GM23338 (cell line): Measurements from ENCODE around the gene RHOG. TPM values are rescaled to one million over a fixed set of nuclear protein-coding genes. Genes with fewer than 3 reads are reported as not detected.

Experiments used
- ATAC-seq: fragments of 200-7000 bp; cut with Tn5 transposase; 3 replicates; pipeline ENCODE4 v1.9.1; 2020
- DNase-seq: peaks from one replicate; pipeline ENCODE4 v3.0.0-alpha.2; 2015; ENCODE audit warnings: low spot score
- H2AFZ ChIP-seq: fragments of 200-600 bp; sonication (generic); 2 replicates; pipeline ENCODE4 v1.8.0; 2016; ENCODE audit warnings: antibody characterized with exemption, mild to moderate bottlenecking, moderate library complexity
- H3F3A ChIP-seq: fragments of 200-600 bp; sonication (generic); replicated peaks from 2 replicates; pipeline ENCODE4 v1.8.0; 2017; ENCODE audit warnings: antibody characterized with exemption, mixed run types, low read depth
- H3K27ac ChIP-seq: fragments of 200-600 bp; sonication (generic); 2 replicates; pipeline ENCODE4 v1.6.1; 2016; ENCODE audit warnings: low read depth
- H3K27me3 ChIP-seq: fragments of 200-600 bp; sonication (generic); 2 replicates; pipeline ENCODE4 v1.8.0; 2016; ENCODE audit warnings: mild to moderate bottlenecking, mixed run types, moderate library complexity; ENCODE audit not compliant: insufficient read depth
- H3K36me3 ChIP-seq: fragments of 200-600 bp; sonication (generic); 2 replicates; pipeline ENCODE4 v1.8.0; 2016; ENCODE audit warnings: mild to moderate bottlenecking; ENCODE audit not compliant: insufficient read depth
- H3K4me1 ChIP-seq: fragments of 200-600 bp; sonication (generic); 2 replicates; pipeline ENCODE4 v1.8.0; 2016; ENCODE audit warnings: mild to moderate bottlenecking, moderate library complexity; ENCODE audit not compliant: insufficient read depth
- H3K4me2 ChIP-seq: fragments of 200-600 bp; sonication (generic); 2 replicates; pipeline ENCODE4 v1.7.1; 2017; ENCODE audit warnings: mixed run types
- H3K4me3 ChIP-seq: fragments of 200-600 bp; sonication (generic); 2 replicates; pipeline ENCODE4 v1.6.1; 2016; ENCODE audit warnings: mixed run types
- H3K79me2 ChIP-seq: fragments of 200-600 bp; sonication (generic); replicated peaks from 2 replicates; pipeline ENCODE4 v1.8.0; 2017; ENCODE audit warnings: mild to moderate bottlenecking; ENCODE audit not compliant: insufficient read depth
- H3K9me2 ChIP-seq: fragments of 200-600 bp; sonication (generic); 2 replicates; pipeline ENCODE4 v1.8.0; 2017; ENCODE audit not compliant: insufficient read depth
- H4K20me1 ChIP-seq: fragments of 200-600 bp; sonication (generic); replicated peaks from 2 replicates; pipeline ENCODE4 v1.8.0; 2017; ENCODE audit warnings: mild to moderate bottlenecking; ENCODE audit not compliant: insufficient read depth
- H3K27ac Mint-ChIP-seq: 2 replicates; pipeline ENCODE4 v1.8.0; 2020; ENCODE audit warnings: inconsistent platforms, mild to moderate bottlenecking, moderate library complexity, mixed read lengths
- H3K27me3 Mint-ChIP-seq: 3 replicates; pipeline ENCODE4 v1.8.0; 2022; ENCODE audit warnings: low read depth, mild to moderate bottlenecking, moderate library complexity, mixed read lengths, inconsistent platforms; ENCODE audit not compliant: insufficient read depth, poor library complexity
- H3K36me3 Mint-ChIP-seq: 3 replicates; pipeline ENCODE4 v1.8.0; 2021; ENCODE audit warnings: low read depth, mild to moderate bottlenecking, inconsistent platforms, moderate library complexity, mixed read lengths
- H3K4me1 Mint-ChIP-seq: 3 replicates; pipeline ENCODE4 v1.8.0; 2020; ENCODE audit warnings: mild to moderate bottlenecking, inconsistent platforms, mixed read lengths
- H3K4me3 Mint-ChIP-seq: 3 replicates; pipeline ENCODE4 v1.8.0; 2021; ENCODE audit warnings: moderate library complexity, mild to moderate bottlenecking, inconsistent platforms, mixed read lengths
- H3K9me3 Mint-ChIP-seq: 3 replicates; pipeline ENCODE4 v1.8.0; 2020; ENCODE audit warnings: moderate library complexity, mild to moderate bottlenecking, inconsistent platforms, mixed read lengths
- CREB1 ChIP-seq: fragments of 250-450 bp; sonication (Bioruptor Pico); IDR thresholded peaks from 2 replicates; pipeline ENCODE4 v1.5.0; 2020; ENCODE audit warnings: low read depth, mild to moderate bottlenecking, moderate library complexity
- EZH2 ChIP-seq: fragments of 200-600 bp; sonication (generic); IDR thresholded peaks from one replicate; pipeline ENCODE4 v1.8.0; 2017; ENCODE audit warnings: antibody characterized with exemption, mild to moderate bottlenecking, low read depth; ENCODE audit not compliant: unreplicated experiment
- EZH2phosphoT487 ChIP-seq: fragments of 200-600 bp; sonication (generic); IDR thresholded peaks from one replicate; pipeline ENCODE4 v1.8.1; 2018; ENCODE audit warnings: antibody characterized with exemption; ENCODE audit not compliant: unreplicated experiment
- JUNB ChIP-seq: IDR thresholded peaks from one replicate; pipeline ENCODE4 v1.6.1; 2016; ENCODE audit warnings: antibody characterized with exemption; ENCODE audit not compliant: unreplicated experiment
- NANOG ChIP-seq: IDR thresholded peaks from 2 replicates; pipeline ENCODE4 v1.6.1; 2016; ENCODE audit warnings: antibody characterized with exemption, borderline replicate concordance
- POLR2AphosphoS5 ChIP-seq: IDR thresholded peaks from 2 replicates; pipeline ENCODE4 v1.6.1; 2016; ENCODE audit warnings: antibody characterized with exemption, low read depth
- STAT1 ChIP-seq: IDR thresholded peaks from one replicate; pipeline ENCODE4 v1.6.1; 2016; ENCODE audit warnings: antibody characterized with exemption; ENCODE audit not compliant: unreplicated experiment
- ZNF114 ChIP-seq: fragments of 250-450 bp; sonication (Bioruptor Pico); IDR thresholded peaks from 2 replicates; pipeline ENCODE4 v1.5.0; 2020; ENCODE audit warnings: mild to moderate bottlenecking, moderate library complexity
- ZNF331 ChIP-seq: fragments of 250-450 bp; sonication (Bioruptor Pico); IDR thresholded peaks from 2 replicates; pipeline ENCODE4 v1.5.0; 2020; ENCODE audit warnings: low read depth, mild to moderate bottlenecking, moderate library complexity
- ZNF462 ChIP-seq: fragments of 250-450 bp; sonication (Bioruptor Pico); IDR thresholded peaks from 2 replicates; pipeline ENCODE4 v1.5.0; 2020; ENCODE audit warnings: mild to moderate bottlenecking, moderate library complexity
- polyA plus RNA-seq: library from polyadenylated mRNA; unstranded; fragments of >200 nt; fragmentation: Nextera tagmentation; extraction: Ambion mirVana; gene quantifications from 2 replicates; pipeline ENCODE4 v1.2.1, GENCODE V29; 2016
- total RNA-seq: library from RNA; depleted of rRNA; stranded (reverse); fragments of >200 nt; shearing (Covaris generic); gene quantifications from 2 replicates; pipeline ENCODE4 v1.2.3, GENCODE V29; 2014
- TF ChIP-seq, protein P1 (sequence below): IDR thresholded peaks from one replicate; pipeline ENCODE4 v1.6.1; 2018; ENCODE audit warnings: antibody characterized with exemption; ENCODE audit not compliant: unreplicated experiment
- TF ChIP-seq, protein P2 (sequence below), 2 experiments: fragments of 200-600 bp in 1 of 2; sonication (generic) in 1 of 2; conservative IDR thresholded peaks; 2 replicates each; pipeline versions ENCODE4 v1.5.1 to v1.6.1; 2016 to 2017; ENCODE audit warnings: antibody characterized with exemption in 2 of 2, low read depth in 2 of 2, mild to moderate bottlenecking in 2 of 2, moderate library complexity in 1 of 2
- TF ChIP-seq, protein P3 (sequence below): IDR thresholded peaks from 2 replicates; pipeline ENCODE4 v1.6.1; 2016; ENCODE audit warnings: antibody characterized with exemption

RHOG gene
- total and polyA plus RNA-seq, 2 experiments from 2014 or later, result 26.3 to 38.6 TPM

- TF ChIP-seq, protein P1, sequence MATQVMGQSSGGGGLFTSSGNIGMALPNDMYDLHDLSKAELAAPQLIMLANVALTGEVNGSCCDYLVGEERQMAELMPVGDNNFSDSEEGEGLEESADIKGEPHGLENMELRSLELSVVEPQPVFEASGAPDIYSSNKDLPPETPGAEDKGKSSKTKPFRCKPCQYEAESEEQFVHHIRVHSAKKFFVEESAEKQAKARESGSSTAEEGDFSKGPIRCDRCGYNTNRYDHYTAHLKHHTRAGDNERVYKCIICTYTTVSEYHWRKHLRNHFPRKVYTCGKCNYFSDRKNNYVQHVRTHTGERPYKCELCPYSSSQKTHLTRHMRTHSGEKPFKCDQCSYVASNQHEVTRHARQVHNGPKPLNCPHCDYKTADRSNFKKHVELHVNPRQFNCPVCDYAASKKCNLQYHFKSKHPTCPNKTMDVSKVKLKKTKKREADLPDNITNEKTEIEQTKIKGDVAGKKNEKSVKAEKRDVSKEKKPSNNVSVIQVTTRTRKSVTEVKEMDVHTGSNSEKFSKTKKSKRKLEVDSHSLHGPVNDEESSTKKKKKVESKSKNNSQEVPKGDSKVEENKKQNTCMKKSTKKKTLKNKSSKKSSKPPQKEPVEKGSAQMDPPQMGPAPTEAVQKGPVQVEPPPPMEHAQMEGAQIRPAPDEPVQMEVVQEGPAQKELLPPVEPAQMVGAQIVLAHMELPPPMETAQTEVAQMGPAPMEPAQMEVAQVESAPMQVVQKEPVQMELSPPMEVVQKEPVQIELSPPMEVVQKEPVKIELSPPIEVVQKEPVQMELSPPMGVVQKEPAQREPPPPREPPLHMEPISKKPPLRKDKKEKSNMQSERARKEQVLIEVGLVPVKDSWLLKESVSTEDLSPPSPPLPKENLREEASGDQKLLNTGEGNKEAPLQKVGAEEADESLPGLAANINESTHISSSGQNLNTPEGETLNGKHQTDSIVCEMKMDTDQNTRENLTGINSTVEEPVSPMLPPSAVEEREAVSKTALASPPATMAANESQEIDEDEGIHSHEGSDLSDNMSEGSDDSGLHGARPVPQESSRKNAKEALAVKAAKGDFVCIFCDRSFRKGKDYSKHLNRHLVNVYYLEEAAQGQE, result no peak
- TF ChIP-seq ZNF331 (CRISPR knock-in tag), result no peak
- TF ChIP-seq POLR2AphosphoS5, result no peak
- TF ChIP-seq, protein P2, sequence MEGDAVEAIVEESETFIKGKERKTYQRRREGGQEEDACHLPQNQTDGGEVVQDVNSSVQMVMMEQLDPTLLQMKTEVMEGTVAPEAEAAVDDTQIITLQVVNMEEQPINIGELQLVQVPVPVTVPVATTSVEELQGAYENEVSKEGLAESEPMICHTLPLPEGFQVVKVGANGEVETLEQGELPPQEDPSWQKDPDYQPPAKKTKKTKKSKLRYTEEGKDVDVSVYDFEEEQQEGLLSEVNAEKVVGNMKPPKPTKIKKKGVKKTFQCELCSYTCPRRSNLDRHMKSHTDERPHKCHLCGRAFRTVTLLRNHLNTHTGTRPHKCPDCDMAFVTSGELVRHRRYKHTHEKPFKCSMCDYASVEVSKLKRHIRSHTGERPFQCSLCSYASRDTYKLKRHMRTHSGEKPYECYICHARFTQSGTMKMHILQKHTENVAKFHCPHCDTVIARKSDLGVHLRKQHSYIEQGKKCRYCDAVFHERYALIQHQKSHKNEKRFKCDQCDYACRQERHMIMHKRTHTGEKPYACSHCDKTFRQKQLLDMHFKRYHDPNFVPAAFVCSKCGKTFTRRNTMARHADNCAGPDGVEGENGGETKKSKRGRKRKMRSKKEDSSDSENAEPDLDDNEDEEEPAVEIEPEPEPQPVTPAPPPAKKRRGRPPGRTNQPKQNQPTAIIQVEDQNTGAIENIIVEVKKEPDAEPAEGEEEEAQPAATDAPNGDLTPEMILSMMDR (conservative IDR thresholded peaks at IDR 0.05; ENCODE audit: low read depth in 2 of 2), result no peak
- TF ChIP-seq, protein P3, sequence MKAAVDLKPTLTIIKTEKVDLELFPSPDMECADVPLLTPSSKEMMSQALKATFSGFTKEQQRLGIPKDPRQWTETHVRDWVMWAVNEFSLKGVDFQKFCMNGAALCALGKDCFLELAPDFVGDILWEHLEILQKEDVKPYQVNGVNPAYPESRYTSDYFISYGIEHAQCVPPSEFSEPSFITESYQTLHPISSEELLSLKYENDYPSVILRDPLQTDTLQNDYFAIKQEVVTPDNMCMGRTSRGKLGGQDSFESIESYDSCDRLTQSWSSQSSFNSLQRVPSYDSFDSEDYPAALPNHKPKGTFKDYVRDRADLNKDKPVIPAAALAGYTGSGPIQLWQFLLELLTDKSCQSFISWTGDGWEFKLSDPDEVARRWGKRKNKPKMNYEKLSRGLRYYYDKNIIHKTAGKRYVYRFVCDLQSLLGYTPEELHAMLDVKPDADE, result no peak
- TF ChIP-seq CREB1, result no peak
- no peak for TF ChIP-seq STAT1
- no peak for TF ChIP-seq NANOG
- no peak for TF ChIP-seq EZH2
- TF ChIP-seq ZNF114, result no peak
- TF ChIP-seq JUNB, result no peak
- TF ChIP-seq EZH2phosphoT487, result no peak
Measured at GRCh38 chr11:3878258-3878584, 37.5 kb upstream of the RHOG start (continued).

- Histone ChIP-seq H3K27me3 (no peaks in the 10 kb centered on the region), H3K27ac (no peak overlapping the region), H3K36me3 (no peaks in the 10 kb centered on the region), H4K20me1 (peaks cover 8% of the 10 kb centered on the region), H3K9me2 (no peaks in the 10 kb centered on the region), H2AFZ (no peak overlapping the region), H3K4me1 (peaks cover 17% of the 10 kb centered on the region), H3F3A (no peaks in the 10 kb centered on the region), H3K4me2 (no peak overlapping the region), H3K4me3 (no peak overlapping the region), H3K79me2 (no peaks in the 10 kb centered on the region)
- ATAC-seq (peak; percentile 69), DNase-seq (peak; percentile 12)
- Mint-ChIP-seq H3K9me3 (no peaks in the 10 kb centered on the region), H3K4me3 (no peak overlapping the region), H3K36me3 (no peaks in the 10 kb centered on the region), H3K27me3 (peaks cover 5% of the 10 kb centered on the region), H3K4me1 (peaks cover 13% of the 10 kb centered on the region), H3K27ac (no peak overlapping the region)
- TF ChIP-seq ZNF462 (CRISPR knock-in tag) (no peak), JUNB (no peak), POLR2AphosphoS5 (no peak)
Measured at GRCh38 chr11:3877364-3878257, 36.9 kb upstream of the RHOG start.
